KMS-11 (cell line): ENCODE data around the gene CEP290.

Experiments used
- H2AFZ ChIP-seq: fragments of 200-600 bp; sonication (generic); 2 replicates; pipeline ENCODE4 v1.6.1; 2016; ENCODE audit warnings: antibody characterized with exemption, mixed run types, low read depth
- H3K27ac ChIP-seq: fragments of 200-600 bp; sonication (generic); 2 replicates; pipeline ENCODE4 v1.6.1; 2016; ENCODE audit warnings: mild to moderate bottlenecking, mixed run types
- H3K27me3 ChIP-seq: fragments of 200-600 bp; sonication (generic); 2 replicates; pipeline ENCODE4 v1.6.1; 2017; ENCODE audit warnings: mild to moderate bottlenecking, low read depth, mixed run types, moderate library complexity; ENCODE audit not compliant: insufficient read depth
- H3K36me3 ChIP-seq: fragments of 200-600 bp; sonication (generic); 2 replicates; pipeline ENCODE4 v1.6.1; 2017; ENCODE audit warnings: mild to moderate bottlenecking, mixed run types; ENCODE audit not compliant: insufficient read depth
- H3K4me1 ChIP-seq: fragments of 200-600 bp; sonication (generic); 2 replicates; pipeline ENCODE4 v1.6.1; 2016; ENCODE audit warnings: mild to moderate bottlenecking, low read depth, mixed run types; ENCODE audit not compliant: poor library complexity, severe bottlenecking
- H3K4me2 ChIP-seq: fragments of 200-600 bp; sonication (generic); 2 replicates; pipeline ENCODE4 v1.7.0; 2016; ENCODE audit warnings: mild to moderate bottlenecking, mixed run types
- H3K4me3 ChIP-seq: fragments of 200-600 bp; sonication (generic); IDR thresholded peaks from 2 replicates; pipeline ENCODE4 v1.6.1; 2017; ENCODE audit warnings: low read depth, low read length, mixed read lengths; ENCODE audit not compliant: insufficient read depth
- H3K79me2 ChIP-seq: fragments of 200-600 bp; sonication (generic); 2 replicates; pipeline ENCODE4 v1.6.1; 2016; ENCODE audit warnings: low read depth, mixed run types; ENCODE audit not compliant: insufficient read depth
- H3K9ac ChIP-seq: fragments of 200-600 bp; sonication (generic); 2 replicates; pipeline ENCODE4 v1.6.1; 2016; ENCODE audit warnings: mild to moderate bottlenecking, mixed run types
- H4K20me1 ChIP-seq: fragments of 200-600 bp; sonication (generic); 2 replicates; pipeline ENCODE4 v1.6.1; 2016; ENCODE audit warnings: mild to moderate bottlenecking, mixed run types; ENCODE audit not compliant: insufficient read depth
- TF ChIP-seq, protein P1 (sequence below): fragments of 200-600 bp; sonication (generic); conservative IDR thresholded peaks from 2 replicates; pipeline ENCODE4 v1.6.1; 2017; ENCODE audit warnings: low read depth, mild to moderate bottlenecking, antibody characterized with exemption, low read length, moderate library complexity, mixed read lengths

The CEP290 gene

DNA sequence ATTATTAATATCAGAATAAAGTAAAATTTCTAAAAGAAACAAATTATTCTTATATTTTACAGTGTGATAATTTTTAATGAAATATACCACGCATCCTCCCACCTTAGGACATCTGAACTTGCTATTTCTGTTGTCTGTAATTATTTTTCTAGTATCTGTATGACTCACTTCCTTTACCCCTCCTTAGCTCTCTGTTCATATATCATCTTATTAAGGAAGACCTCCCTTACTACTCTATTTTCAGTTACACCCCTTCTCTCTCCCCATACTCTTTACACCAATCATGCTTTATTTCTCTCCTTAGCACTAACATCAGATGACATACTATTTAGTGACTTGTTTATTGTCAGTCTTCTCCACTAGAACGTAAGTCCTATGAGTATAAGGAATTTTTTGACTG is 78.5 kb downstream of the CEP290 start:
- Histone ChIP-seq H3K4me3 (no peak overlapping the region), H3K27ac (no peak overlapping the region), H3K27me3 (no peaks in the 10 kb centered on the region), H4K20me1 (no peaks in the 10 kb centered on the region), H3K36me3 (no peaks in the 10 kb centered on the region), H3K9ac (no peak overlapping the region), H2AFZ (no peak overlapping the region), H3K4me2 (no peak overlapping the region), H3K79me2 (no peaks in the 10 kb centered on the region), H3K4me1 (peaks cover 4% of the 10 kb centered on the region)
- TF ChIP-seq, protein P1, sequence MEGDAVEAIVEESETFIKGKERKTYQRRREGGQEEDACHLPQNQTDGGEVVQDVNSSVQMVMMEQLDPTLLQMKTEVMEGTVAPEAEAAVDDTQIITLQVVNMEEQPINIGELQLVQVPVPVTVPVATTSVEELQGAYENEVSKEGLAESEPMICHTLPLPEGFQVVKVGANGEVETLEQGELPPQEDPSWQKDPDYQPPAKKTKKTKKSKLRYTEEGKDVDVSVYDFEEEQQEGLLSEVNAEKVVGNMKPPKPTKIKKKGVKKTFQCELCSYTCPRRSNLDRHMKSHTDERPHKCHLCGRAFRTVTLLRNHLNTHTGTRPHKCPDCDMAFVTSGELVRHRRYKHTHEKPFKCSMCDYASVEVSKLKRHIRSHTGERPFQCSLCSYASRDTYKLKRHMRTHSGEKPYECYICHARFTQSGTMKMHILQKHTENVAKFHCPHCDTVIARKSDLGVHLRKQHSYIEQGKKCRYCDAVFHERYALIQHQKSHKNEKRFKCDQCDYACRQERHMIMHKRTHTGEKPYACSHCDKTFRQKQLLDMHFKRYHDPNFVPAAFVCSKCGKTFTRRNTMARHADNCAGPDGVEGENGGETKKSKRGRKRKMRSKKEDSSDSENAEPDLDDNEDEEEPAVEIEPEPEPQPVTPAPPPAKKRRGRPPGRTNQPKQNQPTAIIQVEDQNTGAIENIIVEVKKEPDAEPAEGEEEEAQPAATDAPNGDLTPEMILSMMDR: no peak

DNA sequence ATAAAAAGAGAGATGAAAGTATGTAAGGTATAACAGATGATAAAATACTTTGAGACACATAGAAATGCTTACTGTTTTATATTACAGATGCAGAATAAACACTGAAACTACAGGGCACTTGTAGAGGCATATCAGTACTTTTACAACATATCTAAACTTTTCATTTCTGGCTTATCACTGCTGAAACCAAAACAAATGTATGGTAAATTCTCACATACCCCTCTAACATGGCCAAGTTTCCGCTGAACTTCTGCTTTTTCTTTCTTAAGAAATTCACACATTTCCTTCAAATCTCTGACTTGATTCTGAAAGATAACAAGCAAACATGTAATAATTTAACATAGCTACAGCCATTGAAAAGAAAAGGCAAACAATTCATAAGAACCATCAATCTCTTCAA is 79.4 kb downstream of the CEP290 start:
- peaks cover 4% of the 10 kb centered on the region for H3K4me1 ChIP-seq
- no peaks in the 10 kb centered on the region for H3K79me2 ChIP-seq
- no peak overlapping the region for H2AFZ ChIP-seq
- H3K4me2 ChIP-seq: no peak overlapping the region
- no peaks in the 10 kb centered on the region for H3K27me3 ChIP-seq
- H3K9ac ChIP-seq: no peak overlapping the region
- no peaks in the 10 kb centered on the region for H4K20me1 ChIP-seq
- no peaks in the 10 kb centered on the region for H3K36me3 ChIP-seq
- TF ChIP-seq, protein P1: no peak
- H3K27ac ChIP-seq: no peak overlapping the region
- H3K4me3 ChIP-seq: no peak overlapping the region

DNA sequence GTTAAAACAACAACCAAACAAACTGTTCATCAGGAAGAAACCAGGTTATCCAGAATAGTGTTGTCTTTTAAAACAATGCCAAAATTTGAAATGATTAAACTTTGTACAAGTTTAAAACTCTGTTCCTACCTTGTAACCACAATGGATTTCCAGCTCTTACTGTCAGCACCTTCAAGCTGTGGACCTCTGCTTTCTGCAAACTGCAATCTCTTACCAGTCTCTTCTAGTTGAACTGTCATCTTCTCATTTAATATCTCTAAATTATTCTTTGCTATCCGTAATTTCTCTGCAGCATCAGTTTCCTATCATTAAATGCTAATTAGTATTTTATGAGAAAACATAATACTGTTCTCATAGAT is 83.2 kb downstream of the CEP290 start:
- H3K36me3 ChIP-seq: no peaks in the 10 kb centered on the region
- TF ChIP-seq, protein P1: no peak

DNA sequence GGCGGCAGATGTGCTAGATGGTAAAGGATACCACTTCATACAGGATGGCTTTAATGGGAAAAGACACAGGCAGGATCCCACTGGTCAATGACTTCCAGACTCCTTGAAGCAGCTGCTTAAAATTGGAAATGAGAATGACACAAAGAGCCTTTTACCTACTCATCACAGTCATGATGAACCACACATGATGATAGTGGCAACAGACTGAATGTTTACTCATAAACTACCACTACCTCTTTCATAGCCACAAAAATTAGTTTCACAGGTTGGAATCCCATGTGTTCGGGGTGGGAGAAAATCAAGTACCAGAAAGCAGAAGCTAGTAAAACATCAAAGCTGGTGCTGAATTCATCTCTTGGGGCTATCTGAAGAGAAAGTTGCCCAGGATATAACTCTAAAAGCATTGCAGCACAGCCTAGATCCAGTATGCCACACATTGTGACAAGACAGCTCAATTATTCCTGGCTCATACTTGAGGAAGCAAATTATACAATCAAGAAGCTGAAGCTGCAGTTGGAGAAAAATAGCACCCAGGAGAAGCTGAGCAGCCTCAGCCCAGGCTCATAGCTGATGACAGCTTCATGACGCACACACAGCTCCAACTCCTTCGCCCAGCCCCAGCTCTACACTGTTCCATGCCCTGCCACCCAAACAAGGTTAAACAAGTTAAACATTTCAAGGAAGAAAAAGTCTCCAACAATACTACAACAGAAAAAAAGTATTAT is 83.7 kb downstream of the CEP290 start:
- Histone ChIP-seq H3K4me1 (no peaks in the 10 kb centered on the region), H3K4me2 (no peak overlapping the region), H3K27ac (no peak overlapping the region), H3K9ac (no peak overlapping the region), H3K4me3 (no peak overlapping the region), H2AFZ (no peak overlapping the region), H3K79me2 (no peaks in the 10 kb centered on the region), H3K27me3 (no peaks in the 10 kb centered on the region), H4K20me1 (no peaks in the 10 kb centered on the region), H3K36me3 (no peaks in the 10 kb centered on the region)
- TF ChIP-seq, protein P1: no peak

More for the DNA sequence above, 83.2 kb downstream of the CEP290 start:
- H4K20me1 ChIP-seq: no peaks in the 10 kb centered on the region
- H3K9ac ChIP-seq: no peak overlapping the region
- peaks cover 4% of the 10 kb centered on the region for H3K4me1 ChIP-seq
- H3K4me2 ChIP-seq: no peak overlapping the region
- H3K4me3 ChIP-seq: no peak overlapping the region
- no peaks in the 10 kb centered on the region for H3K27me3 ChIP-seq
- H3K79me2 ChIP-seq: no peaks in the 10 kb centered on the region
- H2AFZ ChIP-seq: no peak overlapping the region
- H3K27ac ChIP-seq: no peak overlapping the region
